Measurements from ENCODE around the gene FOXP1.

DNA sequence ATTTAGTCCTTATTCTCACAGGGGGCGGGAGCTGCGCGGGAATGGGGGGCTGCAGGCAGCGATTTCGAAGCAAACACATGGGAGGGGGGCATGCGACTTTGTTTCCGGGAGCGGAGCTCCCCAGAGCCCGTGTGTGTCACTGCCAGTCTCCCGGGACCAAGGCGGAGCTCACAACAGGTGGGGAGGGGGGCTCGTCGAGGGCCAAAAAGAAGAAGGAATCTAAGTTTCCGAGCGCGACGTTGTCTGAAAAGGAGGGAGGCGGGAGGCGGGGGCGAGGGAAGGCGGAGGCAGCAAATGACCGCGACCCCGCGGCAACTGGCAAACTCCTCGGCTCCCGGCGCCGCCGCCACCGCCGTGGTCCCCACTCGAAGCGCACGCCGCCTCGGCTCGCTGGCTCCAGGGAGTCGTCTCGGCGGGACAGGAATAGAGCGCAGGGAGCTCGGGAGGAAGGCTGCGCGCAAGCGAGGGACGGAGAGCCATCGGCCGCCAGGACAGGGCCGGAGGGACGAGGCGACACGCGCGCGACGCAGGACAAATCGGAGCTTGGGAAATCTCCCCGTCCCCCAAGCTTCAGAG lies 1.4 kb downstream of the FOXP1 start:
- TF ChIP-seq POLR2AphosphoS5 (IDR thresholded peaks at IDR 0.05; ENCODE audit: low read depth, low read length) (no peak), TAF1 (IDR thresholded peaks at IDR 0.05; ENCODE audit: borderline replicate concordance, insufficient read depth, low read length) (no peak), SIN3A (IDR thresholded peaks at IDR 0.05; ENCODE audit: borderline replicate concordance, insufficient read depth, low read length) (no peak), FOXP2 (optimal IDR thresholded peaks at IDR 0.05; ENCODE audit: borderline replicate concordance, extremely low read depth, extremely low read length, insufficient read depth) (no peak)
- TF ChIP-seq, protein P1, sequence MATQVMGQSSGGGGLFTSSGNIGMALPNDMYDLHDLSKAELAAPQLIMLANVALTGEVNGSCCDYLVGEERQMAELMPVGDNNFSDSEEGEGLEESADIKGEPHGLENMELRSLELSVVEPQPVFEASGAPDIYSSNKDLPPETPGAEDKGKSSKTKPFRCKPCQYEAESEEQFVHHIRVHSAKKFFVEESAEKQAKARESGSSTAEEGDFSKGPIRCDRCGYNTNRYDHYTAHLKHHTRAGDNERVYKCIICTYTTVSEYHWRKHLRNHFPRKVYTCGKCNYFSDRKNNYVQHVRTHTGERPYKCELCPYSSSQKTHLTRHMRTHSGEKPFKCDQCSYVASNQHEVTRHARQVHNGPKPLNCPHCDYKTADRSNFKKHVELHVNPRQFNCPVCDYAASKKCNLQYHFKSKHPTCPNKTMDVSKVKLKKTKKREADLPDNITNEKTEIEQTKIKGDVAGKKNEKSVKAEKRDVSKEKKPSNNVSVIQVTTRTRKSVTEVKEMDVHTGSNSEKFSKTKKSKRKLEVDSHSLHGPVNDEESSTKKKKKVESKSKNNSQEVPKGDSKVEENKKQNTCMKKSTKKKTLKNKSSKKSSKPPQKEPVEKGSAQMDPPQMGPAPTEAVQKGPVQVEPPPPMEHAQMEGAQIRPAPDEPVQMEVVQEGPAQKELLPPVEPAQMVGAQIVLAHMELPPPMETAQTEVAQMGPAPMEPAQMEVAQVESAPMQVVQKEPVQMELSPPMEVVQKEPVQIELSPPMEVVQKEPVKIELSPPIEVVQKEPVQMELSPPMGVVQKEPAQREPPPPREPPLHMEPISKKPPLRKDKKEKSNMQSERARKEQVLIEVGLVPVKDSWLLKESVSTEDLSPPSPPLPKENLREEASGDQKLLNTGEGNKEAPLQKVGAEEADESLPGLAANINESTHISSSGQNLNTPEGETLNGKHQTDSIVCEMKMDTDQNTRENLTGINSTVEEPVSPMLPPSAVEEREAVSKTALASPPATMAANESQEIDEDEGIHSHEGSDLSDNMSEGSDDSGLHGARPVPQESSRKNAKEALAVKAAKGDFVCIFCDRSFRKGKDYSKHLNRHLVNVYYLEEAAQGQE (IDR thresholded peaks at IDR 0.05; ENCODE audit: insufficient read depth in 1 of 2, low read depth in 2 of 2, low read length in 2 of 2): no peak
